ENCODE data around the gene TBXT.
"Not testable (repeated sequence)": the region's sequence is repeated elsewhere in the genome, so short reads cannot be mapped to it uniquely, and the experiment has no call there.

Gene TBXT

GRCh38 chr6:166167801-166168615 is at the start of gene TBXT:
TSS of gene TBXT (minus strand) at chr6:166167851. CDS start at chr6:166167591, 260 bp downstream.
- no peak for DNase-seq

DNA sequence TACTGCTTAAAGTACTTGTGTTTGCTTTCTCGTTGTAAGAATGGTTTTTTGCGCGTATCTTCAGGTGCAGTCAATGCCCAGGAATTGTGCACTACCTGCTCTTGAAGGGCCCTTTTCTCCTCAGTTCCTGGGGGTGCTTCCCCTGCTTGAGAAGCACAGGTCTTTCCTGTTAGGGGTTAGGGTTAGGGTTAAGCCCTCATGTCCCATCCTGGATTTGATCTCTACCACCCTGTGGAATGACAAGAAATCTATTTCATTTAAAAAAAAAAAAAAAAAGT is 39.6 kb upstream of the TBXT start:
- DNase-seq: no peak

- no peak for DNase-seq
These were observed 39.0 kb upstream of the TBXT start for GRCh38 chr6:166206510-166207283.

GRCh38 chr6:166206066-166206465 is 38.4 kb upstream of the TBXT start:
- no peak for DNase-seq

DNA sequence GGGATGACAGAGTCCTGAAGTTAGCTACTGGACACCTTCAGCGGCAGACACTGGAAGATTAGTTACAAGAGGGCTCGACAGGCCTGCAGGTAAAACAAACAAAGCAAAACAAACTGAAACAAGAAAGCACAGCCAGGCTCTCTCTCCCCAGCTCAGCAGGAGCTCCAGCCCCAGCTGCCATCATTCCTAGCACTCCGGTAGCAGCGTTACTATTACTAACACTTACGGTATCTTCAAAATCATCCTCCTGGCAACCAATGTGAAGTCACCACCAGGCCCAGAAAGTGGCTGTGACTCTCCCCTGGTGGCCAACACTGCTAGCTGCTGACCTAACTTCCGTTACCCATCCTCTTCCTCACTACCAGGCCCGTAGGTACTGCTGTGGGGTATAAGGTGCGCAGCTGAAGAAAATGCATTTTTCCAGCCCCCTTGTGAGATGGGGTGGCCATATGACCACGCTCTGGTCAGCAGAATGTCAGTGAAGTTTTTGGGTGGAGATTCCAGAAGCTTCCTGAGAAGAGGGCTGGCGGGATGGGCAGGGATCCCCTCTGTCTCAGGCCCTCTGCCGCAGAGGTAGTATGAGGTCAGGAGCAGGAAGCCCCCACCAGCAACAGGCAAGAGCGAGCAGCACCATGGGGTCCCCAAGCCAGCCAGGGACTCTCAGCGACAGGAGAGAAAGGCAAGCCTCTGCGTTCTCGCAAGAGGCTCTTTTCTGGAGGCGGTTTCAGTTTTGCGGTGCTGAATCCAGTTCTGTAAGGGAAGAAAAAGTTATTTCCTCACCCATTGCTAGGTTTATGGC is 37.4 kb upstream of the TBXT start:
- DNase-seq: no peak

- no peak for DNase-seq
These were observed 36.1 kb upstream of the TBXT start for GRCh38 chr6:166203641-166204222.

GRCh38 chr6:166203003-166203640 is 35.5 kb upstream of the TBXT start:
- DNase-seq: no peak

DNA sequence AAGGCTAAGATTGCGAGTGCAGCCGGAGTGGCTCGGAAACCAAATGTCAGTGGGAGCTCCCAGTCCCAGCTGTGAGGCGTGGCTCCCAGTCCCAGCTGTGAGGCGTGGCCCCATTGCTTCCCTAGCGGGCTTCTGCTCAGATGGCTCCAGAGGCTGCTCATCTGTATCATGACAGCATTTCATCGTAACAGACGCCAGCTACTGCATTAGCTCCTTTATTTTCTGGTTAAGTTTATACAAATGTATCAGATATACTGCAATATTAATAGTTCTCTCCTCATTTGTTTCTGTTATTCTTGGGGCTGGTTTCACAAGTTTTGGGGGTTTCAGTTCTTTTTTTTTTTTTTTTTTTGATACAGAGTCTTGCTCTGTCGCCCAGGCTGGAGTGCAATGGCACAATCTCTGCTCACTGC is 34.7 kb upstream of the TBXT start:
- DNase-seq: no peak

DNA sequence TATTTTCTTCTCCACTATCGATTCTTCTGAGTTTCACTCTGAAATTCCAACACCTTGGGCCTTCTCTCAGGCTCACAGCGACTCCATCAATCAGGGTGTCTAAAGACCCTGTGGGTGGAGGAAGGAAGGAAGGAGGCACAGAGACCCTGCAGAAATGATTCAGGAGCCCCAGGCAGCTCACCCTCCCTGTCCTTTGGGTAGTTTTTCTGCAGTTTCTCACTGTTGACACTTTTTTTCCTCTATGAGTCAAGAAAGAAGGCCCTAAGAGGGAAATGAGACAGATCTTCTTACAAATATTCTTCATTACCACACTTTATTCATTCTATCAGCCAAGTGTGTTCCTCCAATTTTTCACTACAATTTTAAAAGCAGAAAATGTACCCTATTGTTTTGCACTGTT is 34.2 kb upstream of the TBXT start:
- DNase-seq: no peak

GRCh38 chr6:166197361-166197760 is 29.7 kb upstream of the TBXT start:
- DNase-seq: no peak

DNA sequence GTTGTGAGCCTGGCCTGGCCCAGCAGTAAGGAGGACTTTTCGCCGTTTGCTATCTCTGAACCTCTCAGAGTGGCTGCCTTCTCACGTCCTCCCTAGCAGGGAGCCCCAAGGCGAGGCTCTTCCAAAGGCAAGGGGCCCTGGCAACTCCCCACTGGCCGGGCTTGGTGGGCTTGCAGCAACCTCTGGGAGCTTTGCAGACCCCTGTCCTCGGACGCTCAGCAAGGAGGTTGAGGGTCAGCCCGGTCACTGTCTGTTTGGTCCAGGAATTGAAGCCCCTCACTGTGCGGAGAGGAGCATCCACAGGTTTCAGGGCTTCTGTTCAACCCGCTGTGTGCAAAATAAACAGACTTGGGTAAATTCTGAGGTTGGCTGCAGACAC is 28.2 kb upstream of the TBXT start:
- no peak for DNase-seq

- no peak for DNase-seq
These were observed 27.5 kb upstream of the TBXT start for GRCh38 chr6:166194914-166195859.

GRCh38 chr6:166192557-166192956 is 24.9 kb upstream of the TBXT start:
- no peak for DNase-seq

DNA sequence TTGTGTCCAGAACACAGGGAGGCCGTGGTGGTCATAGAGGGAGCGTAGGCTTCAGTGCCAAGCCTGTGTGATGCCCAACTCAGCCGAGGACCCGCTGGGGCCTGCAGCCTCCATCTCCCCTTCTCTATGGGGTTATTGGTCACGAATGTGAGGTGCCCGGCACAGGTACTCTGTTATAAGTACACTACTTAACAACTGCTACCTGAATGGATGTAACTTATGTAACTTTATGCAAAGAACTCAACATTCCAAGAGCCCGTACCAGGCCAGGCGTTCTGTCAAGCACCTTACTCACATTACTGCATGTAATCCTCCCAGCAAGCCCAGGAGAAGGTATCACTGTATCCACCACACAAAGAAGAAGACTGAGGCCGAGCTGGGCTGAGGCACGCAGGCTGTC is 24.5 kb upstream of the TBXT start:
- DNase-seq: no peak

- no peak for DNase-seq
These were observed 12.1 kb upstream of the TBXT start for GRCh38 chr6:166179704-166180103.

- DNase-seq: no peak
These were observed 8.5 kb upstream of the TBXT start for GRCh38 chr6:166176106-166176505.

- not testable (repeated sequence) for DNase-seq
These were observed 7.4 kb upstream of the TBXT start for GRCh38 chr6:166175093-166175492.

- no peak for DNase-seq
These were observed 6.4 kb upstream of the TBXT start for GRCh38 chr6:166174031-166174430.

DNA sequence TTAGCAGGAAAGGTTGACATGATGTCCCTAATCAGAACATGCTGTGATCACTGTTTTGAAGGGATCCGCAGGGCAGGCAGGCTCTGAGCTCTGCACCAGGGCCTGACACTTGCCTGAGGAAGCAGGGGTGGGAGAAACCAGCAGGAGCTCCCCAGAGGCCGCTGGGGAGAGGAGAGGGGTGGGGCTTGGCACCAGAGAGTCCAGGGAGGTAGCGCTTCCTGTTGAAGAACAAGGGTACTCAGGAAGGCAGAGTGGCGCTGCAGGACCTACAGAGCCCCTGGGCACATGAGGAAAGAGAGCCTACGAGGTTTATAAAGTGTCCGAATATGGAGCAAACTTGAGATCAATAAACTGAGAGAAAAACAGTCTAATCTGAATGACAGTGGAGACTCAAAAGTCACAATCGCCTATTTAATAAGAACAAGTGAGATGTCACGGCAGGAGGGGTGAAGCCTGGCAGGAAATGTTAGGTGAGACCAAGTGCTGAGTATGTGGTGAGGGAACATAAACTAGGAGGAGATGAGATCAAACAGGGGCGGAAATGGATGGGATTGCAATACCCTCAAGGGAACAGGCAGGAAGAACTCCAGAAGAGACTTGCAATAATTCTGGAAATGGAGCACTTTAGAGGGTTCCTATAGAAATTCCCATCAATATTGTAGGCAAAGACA is 5.8 kb upstream of the TBXT start:
- DNase-seq: no peak

- DNase-seq: no peak
These were observed 4.9 kb upstream of the TBXT start for GRCh38 chr6:166172546-166172945.
